NB4 (cell line): ENCODE data around the gene AZU1.

Experiments
- CTCF ChIP-seq: IDR thresholded peaks from one replicate; pipeline ENCODE4 v1.5.1; 2012; ENCODE audit warnings: low read depth, low read length
- POLR2A ChIP-seq: IDR thresholded peaks from 2 replicates; pipeline ENCODE4 v1.6.1; 2011; ENCODE audit warnings: mild to moderate bottlenecking; ENCODE audit not compliant: insufficient read length; ENCODE audit errors: extremely low read depth

DNA sequence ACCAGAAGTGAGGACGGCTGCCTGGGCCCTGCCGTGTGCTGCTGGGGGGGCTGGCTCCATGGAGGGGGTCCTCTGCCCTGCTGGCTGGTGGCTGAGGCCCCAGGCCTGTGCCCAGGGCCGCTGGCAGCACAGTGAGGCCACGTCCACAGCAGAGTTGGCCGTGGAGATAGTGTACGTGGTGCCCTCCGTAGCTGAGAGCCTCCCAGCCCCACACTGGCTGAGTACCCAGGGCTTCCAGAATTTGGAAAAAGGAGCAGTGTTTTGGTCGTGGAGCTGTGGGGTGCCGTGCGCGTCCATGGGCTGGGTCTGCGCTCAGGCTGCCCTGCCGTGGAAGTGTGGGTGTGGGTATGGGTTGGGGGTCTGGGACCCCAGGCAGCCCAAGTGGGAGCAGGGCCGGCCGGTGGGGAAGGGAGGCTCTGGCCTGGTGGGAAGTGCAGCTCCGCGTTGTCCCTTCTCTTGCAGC is 24.5 kb upstream of the AZU1 start:
- TF ChIP-seq CTCF, result no peak
- no peak for TF ChIP-seq POLR2A
